ENCODE results near the gene IGFBP5.

The IGFBP5 gene

GRCh38 chr2:216626875-216627245 is 68.5 kb downstream of the IGFBP5 start:
- in situ Hi-C loops (cut with MboI; ENCODE audit: low sequenced_read_pairs): no loop called here

- in situ Hi-C loops (cut with MboI; ENCODE audit: low sequenced_read_pairs): no loop called here
These were observed 69.0 kb downstream of the IGFBP5 start for GRCh38 chr2:216626168-216626874.

GRCh38 chr2:216624251-216624650 is 71.1 kb downstream of the IGFBP5 start:
- in situ Hi-C loops (cut with MboI; ENCODE audit: low sequenced_read_pairs): no loop called here

- in situ Hi-C loops (cut with MboI; ENCODE audit: low sequenced_read_pairs): no loop called here
These were observed 72.8 kb downstream of the IGFBP5 start for GRCh38 chr2:216622526-216622925.

Measured in HL-60/S4 (cell line).